IPS-18a (cell line): ENCODE measurements around the gene KCNQ1OT1.

Experiments used
- H3K27ac ChIP-seq: one replicate; pipeline ENCODE4 v1.5.1; 2013; ENCODE audit warnings: low read length
- H3K27me3 ChIP-seq: one replicate; pipeline ENCODE4 v1.6.1; 2013; ENCODE audit warnings: mild to moderate bottlenecking, low read length; ENCODE audit not compliant: control insufficient read depth, insufficient read depth
- H3K36me3 ChIP-seq: one replicate; pipeline ENCODE4 v1.6.1; 2013; ENCODE audit warnings: low read depth, low read length; ENCODE audit not compliant: control insufficient read depth
- H3K4me1 ChIP-seq: one replicate; pipeline ENCODE4 v1.6.1; 2013; ENCODE audit warnings: low read depth, low read length; ENCODE audit not compliant: control insufficient read depth
- H3K4me3 ChIP-seq: one replicate; pipeline ENCODE4 v1.5.1; 2013; ENCODE audit warnings: low read length
- H3K9ac ChIP-seq: one replicate; pipeline ENCODE4 v1.6.1; 2013; ENCODE audit warnings: mild to moderate bottlenecking, low read length, moderate library complexity
- H3K9me3 ChIP-seq: one replicate; pipeline ENCODE4 v1.6.1; 2013; ENCODE audit warnings: low read depth, low read length; ENCODE audit not compliant: control insufficient read depth

The KCNQ1OT1 gene

GRCh38 chr11:2725368-2726300 lies 25.8 kb upstream of the KCNQ1OT1 start:
- H3K4me3 ChIP-seq: no peak overlapping the region
- no peaks in the 10 kb centered on the region for H3K36me3 ChIP-seq
- H3K9ac ChIP-seq: no peak overlapping the region
- peaks cover 10% of the 10 kb centered on the region for H3K4me1 ChIP-seq
- no peaks in the 10 kb centered on the region for H3K9me3 ChIP-seq
- peaks cover 83% of the 10 kb centered on the region for H3K27me3 ChIP-seq
- H3K27ac ChIP-seq: no peak overlapping the region

DNA sequence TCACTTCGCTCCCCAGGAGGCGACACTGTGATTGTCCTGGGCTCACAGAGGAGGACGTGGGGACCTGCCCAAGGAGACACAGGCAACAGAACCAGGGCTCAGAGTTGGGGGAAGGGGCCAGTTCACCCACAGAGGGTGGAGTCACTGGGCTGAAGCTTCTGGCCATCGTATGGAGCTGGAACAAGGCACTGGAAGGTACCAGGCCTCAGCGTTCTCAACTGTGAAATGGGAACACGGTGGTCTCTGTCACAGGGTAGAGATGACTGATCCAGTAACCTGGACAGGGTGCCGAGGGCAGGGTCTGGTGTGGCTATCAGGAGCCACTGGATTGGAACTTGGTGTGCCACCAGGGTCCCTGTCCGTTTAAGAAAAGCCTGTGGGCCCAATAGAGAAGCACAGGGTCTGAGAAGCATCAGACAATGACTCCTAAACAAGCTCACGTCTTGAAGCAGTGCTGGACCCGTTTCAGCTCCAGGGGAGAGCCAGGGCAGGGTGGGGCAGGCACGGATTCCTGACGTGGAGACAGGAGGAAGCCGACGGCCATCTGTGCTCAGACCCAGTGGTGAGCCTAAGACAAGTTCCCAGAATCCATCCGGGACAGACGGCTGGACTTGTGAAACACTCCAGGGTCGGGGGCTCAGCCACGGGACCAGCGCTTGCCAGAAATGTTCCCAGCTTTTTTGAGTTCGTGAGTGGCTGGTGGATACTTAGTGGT lies 25.0 kb upstream of the KCNQ1OT1 start:
- H3K9me3 ChIP-seq: no peaks in the 10 kb centered on the region
- H3K4me1 ChIP-seq: peaks cover 18% of the 10 kb centered on the region
- H3K36me3 ChIP-seq: no peaks in the 10 kb centered on the region
- no peak overlapping the region for H3K9ac ChIP-seq
- peaks cover 83% of the 10 kb centered on the region for H3K27me3 ChIP-seq
- H3K4me3 ChIP-seq: no peak overlapping the region
- H3K27ac ChIP-seq: no peak overlapping the region

DNA sequence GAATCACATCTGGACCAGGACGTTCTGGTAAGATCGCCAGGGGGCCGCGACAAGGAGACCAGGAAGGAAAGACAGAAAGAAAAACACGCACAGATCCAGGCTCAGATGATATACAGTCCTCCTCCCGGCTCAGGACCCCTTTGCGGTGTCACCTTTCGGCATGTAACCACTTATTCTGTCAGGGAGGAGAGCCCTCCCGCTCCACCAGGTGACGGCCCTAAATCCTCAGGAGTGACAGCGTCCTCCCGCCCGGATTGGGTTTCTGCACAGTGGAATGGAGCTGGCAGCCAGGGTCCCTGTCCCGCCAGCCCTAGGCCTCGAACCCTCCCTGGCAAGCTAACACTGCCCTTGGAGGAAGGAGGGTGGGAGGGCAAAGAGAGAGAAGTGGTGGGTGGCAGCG lies 24.3 kb upstream of the KCNQ1OT1 start:
- H3K36me3 ChIP-seq: no peaks in the 10 kb centered on the region
- peaks cover 25% of the 10 kb centered on the region for H3K4me1 ChIP-seq
- no peak overlapping the region for H3K9ac ChIP-seq
- H3K9me3 ChIP-seq: no peaks in the 10 kb centered on the region
- H3K27ac ChIP-seq: no peak overlapping the region
- no peak overlapping the region for H3K4me3 ChIP-seq
- H3K27me3 ChIP-seq: peaks cover 83% of the 10 kb centered on the region

DNA sequence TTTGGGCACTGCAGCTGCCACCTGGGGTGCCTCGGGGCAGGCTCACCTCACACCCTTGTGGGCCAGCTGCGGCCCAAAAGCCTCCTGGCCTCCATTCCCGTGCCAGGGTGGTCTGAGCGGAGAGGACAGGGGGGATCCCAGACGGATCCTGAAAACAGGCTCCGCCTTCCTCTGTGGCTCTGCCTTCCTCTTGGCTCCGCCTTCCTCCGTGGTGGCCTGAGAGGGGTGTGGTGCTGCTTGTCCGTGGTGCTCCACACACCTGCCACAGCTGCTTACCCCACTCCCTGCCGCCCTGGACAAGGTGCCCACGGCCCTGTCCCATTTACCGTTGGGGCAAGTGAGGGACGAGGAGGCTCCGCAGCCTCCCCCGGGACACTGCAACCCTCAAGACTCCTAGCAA lies 23.2 kb upstream of the KCNQ1OT1 start:
- Histone ChIP-seq H3K9ac (no peak overlapping the region), H3K4me1 (peaks cover 33% of the 10 kb centered on the region), H3K9me3 (no peaks in the 10 kb centered on the region), H3K4me3 (no peak overlapping the region), H3K27me3 (peaks cover 92% of the 10 kb centered on the region), H3K36me3 (no peaks in the 10 kb centered on the region), H3K27ac (no peak overlapping the region)

DNA sequence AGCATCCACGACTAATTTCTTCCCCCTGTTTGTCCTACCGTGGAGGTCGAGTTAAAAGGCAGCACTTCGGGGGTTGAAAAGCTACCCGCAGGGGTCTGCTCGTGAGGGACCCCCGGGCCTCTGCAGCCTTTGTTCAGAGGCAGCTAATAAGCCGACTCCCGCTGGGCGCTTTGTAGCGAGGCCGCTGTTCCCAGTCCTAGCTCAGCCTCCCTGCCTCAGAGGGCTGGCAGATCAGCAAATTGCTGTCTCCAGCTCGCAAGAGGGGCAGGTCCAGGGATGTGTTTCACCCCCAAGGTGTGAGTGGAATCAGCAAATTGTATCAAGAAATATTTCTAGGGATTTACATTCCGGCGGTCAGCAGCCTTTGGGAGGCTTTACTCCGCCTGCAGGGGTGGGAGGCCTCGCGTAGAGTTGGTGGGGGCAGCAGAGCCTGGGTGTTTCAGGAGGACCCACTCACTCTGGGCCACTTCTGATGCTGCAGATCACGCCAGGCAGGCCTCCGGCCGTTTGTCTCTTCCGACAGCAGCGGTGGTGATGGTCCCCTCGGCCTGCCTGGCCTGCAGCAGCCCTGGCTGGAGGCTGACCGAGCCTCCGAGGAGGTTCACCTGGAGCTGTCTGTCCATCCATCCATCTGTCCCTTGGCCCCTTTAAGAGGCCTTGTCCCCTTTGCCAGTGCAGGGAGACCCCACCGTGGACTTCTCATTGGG lies 21.6 kb upstream of the KCNQ1OT1 start:
- H3K9ac ChIP-seq: no peak overlapping the region
- H3K27me3 ChIP-seq: peaks cover 99% of the 10 kb centered on the region
- no peak overlapping the region for H3K27ac ChIP-seq
- no peaks in the 10 kb centered on the region for H3K9me3 ChIP-seq
- peak overlapping the region; percentile 32 for H3K4me3 ChIP-seq
- no peaks in the 10 kb centered on the region for H3K36me3 ChIP-seq
- H3K4me1 ChIP-seq: peaks cover 33% of the 10 kb centered on the region

DNA sequence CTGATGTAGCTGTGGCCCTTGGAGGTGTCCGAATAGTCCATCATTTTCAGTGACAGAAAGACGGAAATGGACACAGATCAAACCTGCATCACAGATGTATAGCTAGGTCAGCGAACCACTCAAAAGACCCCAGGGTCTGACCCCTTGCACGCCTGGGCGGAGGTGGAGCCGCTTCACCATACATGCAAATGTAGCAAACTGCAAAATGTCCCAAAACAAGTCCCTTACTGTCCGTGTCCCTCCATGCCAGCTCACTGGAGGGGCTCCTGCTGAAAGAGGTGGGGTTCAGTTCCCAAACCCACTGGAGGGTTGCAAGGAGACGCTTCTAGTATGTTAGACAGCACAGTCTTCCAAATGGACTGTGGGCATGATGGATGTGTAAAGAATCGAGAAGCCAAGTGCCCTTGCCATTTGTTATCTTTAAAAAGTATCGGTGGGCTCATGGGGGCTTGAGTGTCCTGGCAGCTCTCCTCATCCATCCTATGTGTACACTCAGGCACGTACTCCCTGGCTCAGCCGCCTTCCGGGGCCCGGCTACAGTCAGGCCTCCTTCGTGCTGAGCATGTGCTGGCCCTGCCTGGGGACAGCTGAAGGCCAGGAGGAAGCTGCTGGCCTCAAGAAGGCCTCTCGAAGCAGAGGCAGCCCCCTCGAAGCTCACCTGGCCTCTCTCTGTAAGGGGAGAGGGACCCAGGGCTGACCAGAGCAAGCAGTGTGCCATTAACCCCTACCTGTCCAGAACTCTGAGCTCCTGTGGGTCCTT lies 20.2 kb upstream of the KCNQ1OT1 start:
- H3K9me3 ChIP-seq: no peaks in the 10 kb centered on the region
- no peaks in the 10 kb centered on the region for H3K36me3 ChIP-seq
- H3K4me1 ChIP-seq: peaks cover 33% of the 10 kb centered on the region
- peaks cover 100% of the 10 kb centered on the region for H3K27me3 ChIP-seq
- H3K9ac ChIP-seq: no peak overlapping the region
- no peak overlapping the region for H3K4me3 ChIP-seq
- no peak overlapping the region for H3K27ac ChIP-seq

DNA sequence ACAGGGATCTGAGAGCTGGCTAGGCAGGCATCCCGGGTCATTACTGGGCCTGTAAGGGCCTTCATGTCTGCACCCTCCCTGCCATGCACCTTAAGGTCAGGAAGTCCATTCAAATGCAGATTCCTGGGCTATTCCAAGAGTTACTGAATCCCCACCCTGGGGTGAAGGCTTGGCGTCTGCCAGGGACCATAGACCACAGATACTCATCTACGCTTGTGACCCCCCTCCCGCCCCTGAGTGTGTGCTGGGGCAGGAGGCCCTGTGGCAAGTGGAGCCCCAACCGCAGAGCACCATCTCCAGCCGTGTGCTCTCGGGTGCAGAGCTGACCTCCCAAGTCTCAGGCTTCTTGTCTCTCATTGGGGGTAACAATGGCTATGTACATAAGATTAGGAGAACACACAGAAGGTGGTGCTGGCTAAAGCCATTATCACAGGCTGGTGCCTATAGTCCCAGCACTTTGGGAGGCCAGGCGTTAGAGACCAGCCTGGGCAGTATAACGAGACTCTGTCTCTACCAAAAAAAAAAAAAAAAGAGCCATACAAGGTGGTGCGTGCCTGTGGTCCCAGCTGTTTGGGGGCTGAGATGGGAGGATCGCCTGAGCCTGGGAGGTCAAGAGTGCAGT lies 19.1 kb upstream of the KCNQ1OT1 start:
- H3K9ac ChIP-seq: no peak overlapping the region
- H3K27me3 ChIP-seq: peaks cover 100% of the 10 kb centered on the region
- H3K9me3 ChIP-seq: no peaks in the 10 kb centered on the region
- H3K4me1 ChIP-seq: peaks cover 33% of the 10 kb centered on the region
- no peaks in the 10 kb centered on the region for H3K36me3 ChIP-seq
- H3K27ac ChIP-seq: no peak overlapping the region
- no peak overlapping the region for H3K4me3 ChIP-seq

GRCh38 chr11:2717561-2718325 lies 17.9 kb upstream of the KCNQ1OT1 start:
- Histone ChIP-seq H3K27me3 (peaks cover 98% of the 10 kb centered on the region), H3K9ac (no peak overlapping the region), H3K4me1 (peaks cover 33% of the 10 kb centered on the region), H3K4me3 (no peak overlapping the region), H3K36me3 (no peaks in the 10 kb centered on the region), H3K9me3 (no peaks in the 10 kb centered on the region), H3K27ac (no peak overlapping the region)

- no peak overlapping the region for H3K9ac ChIP-seq
- H3K4me3 ChIP-seq: no peak overlapping the region
- H3K27me3 ChIP-seq: peaks cover 98% of the 10 kb centered on the region
- no peaks in the 10 kb centered on the region for H3K9me3 ChIP-seq
- H3K36me3 ChIP-seq: no peaks in the 10 kb centered on the region
- peaks cover 32% of the 10 kb centered on the region for H3K4me1 ChIP-seq
- H3K27ac ChIP-seq: no peak overlapping the region
These were observed 16.7 kb upstream of the KCNQ1OT1 start for GRCh38 chr11:2716376-2717095.
